ENCODE results near the gene BID.

DNA sequence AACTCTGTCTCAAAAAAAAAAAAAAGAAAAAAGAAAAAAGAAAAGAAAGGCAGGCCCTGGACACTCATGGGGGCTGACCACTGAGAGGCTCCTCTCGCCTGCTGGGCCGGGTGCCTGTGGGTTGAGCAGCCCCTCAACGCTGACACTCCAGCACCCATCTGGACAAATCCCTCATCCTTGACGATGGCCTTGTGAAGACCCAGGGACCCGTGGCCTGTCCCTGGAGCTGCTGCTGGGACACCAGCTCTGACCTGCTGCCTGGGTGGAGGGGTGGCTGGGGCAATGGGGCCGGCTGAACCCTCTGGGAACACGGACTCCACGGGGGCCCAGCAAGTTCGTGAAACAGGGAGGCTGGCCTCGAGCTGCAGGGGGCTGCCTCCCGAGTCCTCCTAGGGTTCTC is 10.5 kb upstream of the BID start:
- TF ChIP-seq, protein P1, sequence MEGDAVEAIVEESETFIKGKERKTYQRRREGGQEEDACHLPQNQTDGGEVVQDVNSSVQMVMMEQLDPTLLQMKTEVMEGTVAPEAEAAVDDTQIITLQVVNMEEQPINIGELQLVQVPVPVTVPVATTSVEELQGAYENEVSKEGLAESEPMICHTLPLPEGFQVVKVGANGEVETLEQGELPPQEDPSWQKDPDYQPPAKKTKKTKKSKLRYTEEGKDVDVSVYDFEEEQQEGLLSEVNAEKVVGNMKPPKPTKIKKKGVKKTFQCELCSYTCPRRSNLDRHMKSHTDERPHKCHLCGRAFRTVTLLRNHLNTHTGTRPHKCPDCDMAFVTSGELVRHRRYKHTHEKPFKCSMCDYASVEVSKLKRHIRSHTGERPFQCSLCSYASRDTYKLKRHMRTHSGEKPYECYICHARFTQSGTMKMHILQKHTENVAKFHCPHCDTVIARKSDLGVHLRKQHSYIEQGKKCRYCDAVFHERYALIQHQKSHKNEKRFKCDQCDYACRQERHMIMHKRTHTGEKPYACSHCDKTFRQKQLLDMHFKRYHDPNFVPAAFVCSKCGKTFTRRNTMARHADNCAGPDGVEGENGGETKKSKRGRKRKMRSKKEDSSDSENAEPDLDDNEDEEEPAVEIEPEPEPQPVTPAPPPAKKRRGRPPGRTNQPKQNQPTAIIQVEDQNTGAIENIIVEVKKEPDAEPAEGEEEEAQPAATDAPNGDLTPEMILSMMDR (IDR thresholded peaks at IDR 0.05): no peak
- TF ChIP-seq EP300 (IDR thresholded peaks at IDR 0.05): no peak

Data from suprapubic skin (tissue), 3 donors.